Progenitor cell of endocrine pancreas (in vitro differentiated cells): Measurements from ENCODE around the gene SLIT3. TPM values are rescaled to one million over a fixed set of nuclear protein-coding genes. Genes with fewer than 3 reads are reported as not detected.

Experiments
- DNase-seq: peaks from one replicate; pipeline ENCODE4 v3.0.0; 2021; ENCODE audit warnings: low spot score; ENCODE audit not compliant: unreplicated experiment
- H3K27ac Mint-ChIP-seq: 2 replicates; pipeline ENCODE4 v1.8.0; 2021; ENCODE audit warnings: mild to moderate bottlenecking, moderate library complexity, mixed read lengths
- H3K27me3 Mint-ChIP-seq: 2 replicates; pipeline ENCODE4 v1.8.0; 2021; ENCODE audit warnings: mixed read lengths
- H3K36me3 Mint-ChIP-seq: 2 replicates; pipeline ENCODE4 v1.8.0; 2022; ENCODE audit warnings: mixed read lengths; ENCODE audit not compliant: insufficient read depth
- H3K4me1 Mint-ChIP-seq: 2 replicates; pipeline ENCODE4 v1.8.0; 2021; ENCODE audit warnings: low read depth, mixed read lengths
- H3K4me3 Mint-ChIP-seq: 2 replicates; pipeline ENCODE4 v1.8.0; 2021; ENCODE audit warnings: low read depth, mild to moderate bottlenecking, moderate library complexity, mixed read lengths
- H3K9me3 Mint-ChIP-seq: 2 replicates; pipeline ENCODE4 v1.8.0; 2021; ENCODE audit warnings: low read depth, mixed read lengths
- CTCF ChIP-seq: fragments of 200-600 bp; sonication (generic); IDR thresholded peaks from one replicate; pipeline ENCODE4 v1.5.0; 2021; ENCODE audit warnings: antibody characterized with exemption, mild to moderate bottlenecking; ENCODE audit not compliant: unreplicated experiment
- total RNA-seq: library from RNA; stranded (reverse); gene quantifications from 2 replicates; pipeline ENCODE4 v1.2.1, GENCODE V29; 2021

The SLIT3 gene
- total RNA-seq, 1 donor from 2014 or later = 18.8 TPM

- Mint-ChIP-seq H3K36me3 (peaks cover 1% of the 10 kb centered on the region), H3K27me3 (no peaks in the 10 kb centered on the region), H3K4me1 (peaks cover 46% of the 10 kb centered on the region), H3K4me3 (no peak overlapping the region), H3K27ac (peak overlapping the region; percentile 89), H3K9me3 (peaks cover 3% of the 10 kb centered on the region)
- DNase-seq = no peak
- TF ChIP-seq CTCF = no peak
Measured at GRCh38 chr5:168850683-168851082, 450.3 kb downstream of the SLIT3 start.

- Mint-ChIP-seq H3K27me3 (peaks cover 6% of the 10 kb centered on the region), H3K4me3 (no peak overlapping the region), H3K36me3 (no peaks in the 10 kb centered on the region), H3K4me1 (peaks cover 51% of the 10 kb centered on the region), H3K27ac (no peak overlapping the region), H3K9me3 (no peaks in the 10 kb centered on the region)
- no peak for TF ChIP-seq CTCF
- no peak for DNase-seq
Measured at GRCh38 chr5:168848569-168848968, 452.4 kb downstream of the SLIT3 start.

GRCh38 chr5:168847511-168848073 lies 453.3 kb downstream of the SLIT3 start:
- Mint-ChIP-seq H3K36me3 (no peaks in the 10 kb centered on the region), H3K4me1 (peaks cover 54% of the 10 kb centered on the region), H3K9me3 (no peaks in the 10 kb centered on the region), H3K4me3 (no peak overlapping the region), H3K27ac (peak overlapping the region; percentile 59), H3K27me3 (peaks cover 6% of the 10 kb centered on the region)
- DNase-seq = no peak
- TF ChIP-seq CTCF = no peak

DNA sequence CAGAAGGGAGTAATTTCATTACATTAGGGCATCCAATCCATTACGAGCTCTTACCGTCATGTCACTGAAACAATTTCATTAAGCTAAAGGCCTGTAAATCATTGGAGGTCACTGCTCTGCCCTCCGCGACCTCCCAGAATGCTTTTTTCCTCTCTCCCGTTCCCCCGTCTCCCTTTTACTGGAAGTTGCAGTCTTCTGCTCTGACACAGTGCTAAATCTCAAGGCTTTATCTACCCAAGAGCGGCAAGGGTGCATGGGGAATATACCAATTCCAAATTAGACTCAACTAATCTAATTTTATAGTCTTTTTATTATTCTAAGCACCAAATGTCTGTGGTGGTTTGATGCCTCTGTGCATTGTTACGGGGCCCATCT lies 456.0 kb downstream of the SLIT3 start:
- H3K27me3 Mint-ChIP-seq = peaks cover 15% of the 10 kb centered on the region
- H3K4me1 Mint-ChIP-seq = peaks cover 41% of the 10 kb centered on the region
- DNase-seq = no peak
- no peaks in the 10 kb centered on the region for H3K36me3 Mint-ChIP-seq
- H3K9me3 Mint-ChIP-seq = no peaks in the 10 kb centered on the region
- no peak for TF ChIP-seq CTCF
- no peak overlapping the region for H3K4me3 Mint-ChIP-seq
- no peak overlapping the region for H3K27ac Mint-ChIP-seq

- Mint-ChIP-seq H3K36me3 (no peaks in the 10 kb centered on the region), H3K9me3 (no peaks in the 10 kb centered on the region), H3K4me3 (no peak overlapping the region), H3K27me3 (peaks cover 15% of the 10 kb centered on the region), H3K27ac (peak overlapping the region; percentile 48), H3K4me1 (peaks cover 39% of the 10 kb centered on the region)
- DNase-seq = no peak
- TF ChIP-seq CTCF = no peak
Measured at GRCh38 chr5:168844016-168844921, 456.7 kb downstream of the SLIT3 start.
